HG03066 (cell line): Measurements from ENCODE around the gene MYOT.

Experiments
- ATAC-seq: cut with Tn5 transposase; IDR thresholded peaks from one replicate; pipeline ENCODE4 v1.9.1; 2021; ENCODE audit warnings: low read depth; ENCODE audit not compliant: unreplicated experiment

MYOT gene

GRCh38 chr5:137896560-137896959 is 28.9 kb downstream of the MYOT start:
- ATAC-seq, result no peak

- ATAC-seq, result no peak
These were observed 31.8 kb downstream of the MYOT start for GRCh38 chr5:137899493-137899892.

GRCh38 chr5:137901011-137901817 is 33.6 kb downstream of the MYOT start:
- ATAC-seq, result no peak

- no peak for ATAC-seq
These were observed 34.9 kb downstream of the MYOT start for GRCh38 chr5:137902408-137903133.

- no peak for ATAC-seq
These were observed 47.1 kb downstream of the MYOT start for GRCh38 chr5:137914758-137915157.

- ATAC-seq, result no peak
These were observed 49.3 kb downstream of the MYOT start for GRCh38 chr5:137916923-137917322.

GRCh38 chr5:137921931-137922330 is 54.3 kb downstream of the MYOT start:
- no peak for ATAC-seq

GRCh38 chr5:137923856-137924255 is 56.2 kb downstream of the MYOT start:
- no peak for ATAC-seq

- ATAC-seq, result no peak
These were observed 65.1 kb downstream of the MYOT start for GRCh38 chr5:137932800-137933199.

GRCh38 chr5:137933491-137933911 is 65.8 kb downstream of the MYOT start:
- no peak for ATAC-seq

- no peak for ATAC-seq
These were observed 67.5 kb downstream of the MYOT start for GRCh38 chr5:137935190-137935589.

- no peak for ATAC-seq
These were observed 68.0 kb downstream of the MYOT start for GRCh38 chr5:137935694-137936093.
